ENCODE measurements around the gene HEXD.

HEXD gene

DNA sequence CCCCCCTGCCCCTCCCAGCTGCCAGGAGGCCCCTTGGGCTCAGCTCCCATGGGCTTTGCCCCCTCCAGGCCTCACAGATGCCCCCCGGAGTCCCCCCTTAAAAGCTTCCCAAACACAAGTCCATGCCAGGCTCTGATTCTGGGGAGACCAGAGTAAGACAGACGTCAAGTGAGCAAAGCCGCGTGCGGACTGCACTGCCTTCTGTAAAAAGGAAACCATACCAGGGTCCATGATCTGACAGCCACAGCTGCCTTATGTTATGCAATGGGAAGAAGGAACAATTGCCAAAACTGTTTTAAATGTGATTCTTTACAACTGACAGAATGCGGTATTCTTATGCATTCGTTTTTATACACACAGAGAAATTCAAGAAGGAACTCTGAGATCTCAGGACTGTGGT is 17.9 kb upstream of the HEXD start:
- TF ChIP-seq, protein P1, sequence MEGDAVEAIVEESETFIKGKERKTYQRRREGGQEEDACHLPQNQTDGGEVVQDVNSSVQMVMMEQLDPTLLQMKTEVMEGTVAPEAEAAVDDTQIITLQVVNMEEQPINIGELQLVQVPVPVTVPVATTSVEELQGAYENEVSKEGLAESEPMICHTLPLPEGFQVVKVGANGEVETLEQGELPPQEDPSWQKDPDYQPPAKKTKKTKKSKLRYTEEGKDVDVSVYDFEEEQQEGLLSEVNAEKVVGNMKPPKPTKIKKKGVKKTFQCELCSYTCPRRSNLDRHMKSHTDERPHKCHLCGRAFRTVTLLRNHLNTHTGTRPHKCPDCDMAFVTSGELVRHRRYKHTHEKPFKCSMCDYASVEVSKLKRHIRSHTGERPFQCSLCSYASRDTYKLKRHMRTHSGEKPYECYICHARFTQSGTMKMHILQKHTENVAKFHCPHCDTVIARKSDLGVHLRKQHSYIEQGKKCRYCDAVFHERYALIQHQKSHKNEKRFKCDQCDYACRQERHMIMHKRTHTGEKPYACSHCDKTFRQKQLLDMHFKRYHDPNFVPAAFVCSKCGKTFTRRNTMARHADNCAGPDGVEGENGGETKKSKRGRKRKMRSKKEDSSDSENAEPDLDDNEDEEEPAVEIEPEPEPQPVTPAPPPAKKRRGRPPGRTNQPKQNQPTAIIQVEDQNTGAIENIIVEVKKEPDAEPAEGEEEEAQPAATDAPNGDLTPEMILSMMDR (IDR thresholded peaks at IDR 0.05), result no peak
- Histone ChIP-seq H3K4me3 (no peak overlapping the region), H3K27ac (no peak overlapping the region)
- DNase-seq (ENCODE audit: low spot score), result no peak

DNA sequence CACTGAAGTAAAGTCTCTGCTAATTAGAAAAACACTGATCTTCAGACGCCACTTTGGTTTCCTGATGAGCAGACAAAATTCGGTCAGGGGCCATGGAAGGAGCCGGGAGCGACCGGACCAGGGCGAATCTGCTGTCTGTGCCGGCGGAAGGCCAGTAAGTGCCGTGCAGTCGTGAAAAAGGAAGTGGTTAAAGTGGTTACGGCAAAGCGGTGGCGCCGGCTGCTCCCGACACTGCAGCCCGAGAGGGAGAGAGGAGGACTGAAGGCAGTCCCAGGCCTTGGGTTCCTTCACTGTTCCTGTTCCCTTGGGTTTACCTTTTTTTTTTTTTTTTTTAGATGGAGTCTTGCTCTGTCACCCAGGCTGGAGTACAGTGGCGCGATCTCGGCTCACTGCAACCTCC is 17.3 kb upstream of the HEXD start:
- TF ChIP-seq, protein P1 (IDR thresholded peaks at IDR 0.05), result no peak
- H3K4me3 ChIP-seq, result no peak overlapping the region
- H3K27ac ChIP-seq, result no peak overlapping the region
- no peak for DNase-seq (ENCODE audit: low spot score)

DNA sequence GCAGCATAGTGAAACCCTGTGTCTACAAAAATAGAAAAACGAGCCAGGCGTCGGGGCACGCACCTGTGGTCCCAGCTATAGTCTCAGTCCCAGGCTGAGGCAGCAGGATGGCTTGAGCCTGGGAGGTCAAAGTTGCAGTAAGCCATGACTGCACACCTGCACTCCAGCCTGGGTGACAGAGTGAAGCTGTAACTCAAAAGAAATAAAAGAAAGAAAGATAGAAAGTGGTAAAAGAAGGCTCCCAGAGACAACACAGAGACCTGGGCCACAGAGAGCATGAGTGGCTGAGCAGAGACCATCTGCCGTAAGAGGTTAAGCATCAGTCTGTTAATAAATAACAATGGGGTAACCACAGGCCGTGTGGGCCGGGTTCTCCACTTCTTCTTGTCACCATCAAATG is 15.3 kb upstream of the HEXD start:
- TF ChIP-seq, protein P1 (IDR thresholded peaks at IDR 0.05), result no peak
- Histone ChIP-seq H3K27ac (no peak overlapping the region), H3K4me3 (no peak overlapping the region)
- no peak for DNase-seq (ENCODE audit: low spot score)

DNA sequence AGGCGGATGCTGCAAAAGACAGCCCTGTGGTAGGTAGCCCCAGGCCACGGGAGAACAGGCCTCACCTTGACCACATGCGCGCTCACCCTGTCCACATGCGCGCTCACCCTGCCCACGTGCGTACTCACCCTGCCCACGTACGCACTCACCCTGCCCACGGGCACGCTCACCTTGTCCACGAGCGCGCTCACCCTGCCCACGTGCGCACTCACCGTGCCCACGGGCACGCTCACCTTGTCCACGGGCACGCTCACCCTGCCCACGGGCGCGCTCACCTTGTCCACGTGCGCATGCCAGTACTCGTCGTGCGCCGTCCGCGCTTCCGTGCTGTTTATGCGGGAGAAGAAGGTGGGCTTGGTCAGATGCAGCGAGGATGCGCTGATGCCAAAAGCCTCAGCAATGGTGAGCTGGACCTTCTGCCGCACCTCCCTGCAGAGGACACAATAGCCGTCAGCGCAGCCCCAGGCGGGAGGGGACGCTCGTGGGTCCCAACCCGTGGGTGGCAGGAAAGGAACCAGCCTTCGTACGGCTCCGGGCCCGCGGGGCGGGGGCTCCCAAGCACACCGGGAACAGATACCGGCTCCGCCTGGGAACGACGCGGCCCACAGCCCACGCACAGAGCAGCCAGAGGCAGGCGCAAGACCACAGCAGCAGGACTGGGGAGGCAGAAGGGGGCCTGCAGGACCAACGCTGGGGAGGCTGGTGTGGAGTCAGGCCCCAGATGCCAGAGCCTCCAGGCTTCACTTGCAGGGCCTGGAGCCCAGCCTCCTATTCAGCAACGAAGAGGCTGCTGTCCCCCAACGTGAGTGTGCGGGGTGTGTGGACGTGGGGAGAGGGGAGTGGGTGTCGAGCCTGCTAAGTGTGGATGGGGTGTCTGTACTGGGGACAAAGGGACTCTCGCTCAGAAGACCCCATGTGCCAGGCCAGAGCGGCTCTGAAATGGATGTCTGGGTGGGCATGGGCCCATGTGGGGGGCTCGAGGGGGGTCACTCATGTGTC is 14.2 kb upstream of the HEXD start:
- H3K4me3 ChIP-seq, result no peak overlapping the region
- H3K27ac ChIP-seq, result no peak overlapping the region
- no peak for DNase-seq (ENCODE audit: low spot score)
- TF ChIP-seq, protein P1 (IDR thresholded peaks at IDR 0.05), result no peak

DNA sequence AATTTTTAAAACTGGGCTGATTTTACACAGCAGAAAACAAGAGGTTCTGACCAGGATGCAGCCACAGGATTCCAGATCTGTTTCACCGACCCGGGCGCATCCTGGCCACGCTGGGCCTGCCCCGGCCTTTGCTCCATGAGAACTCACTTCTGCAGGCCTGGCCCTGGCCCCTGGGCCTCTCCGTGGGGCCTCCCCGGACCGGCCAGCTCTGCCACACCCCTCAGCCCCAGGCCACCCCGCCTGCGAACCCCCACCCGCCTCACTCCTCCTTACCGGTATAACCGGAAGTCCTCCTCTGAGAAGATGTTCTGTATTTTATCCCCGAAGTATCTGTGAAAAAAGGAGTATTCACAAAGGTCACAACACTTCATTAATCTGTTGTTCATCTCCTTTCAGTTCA is 13.1 kb upstream of the HEXD start:
- DNase-seq (ENCODE audit: low spot score), result no peak
- Histone ChIP-seq H3K4me3 (no peak overlapping the region), H3K27ac (no peak overlapping the region)
- TF ChIP-seq, protein P1 (IDR thresholded peaks at IDR 0.05), result no peak

DNA sequence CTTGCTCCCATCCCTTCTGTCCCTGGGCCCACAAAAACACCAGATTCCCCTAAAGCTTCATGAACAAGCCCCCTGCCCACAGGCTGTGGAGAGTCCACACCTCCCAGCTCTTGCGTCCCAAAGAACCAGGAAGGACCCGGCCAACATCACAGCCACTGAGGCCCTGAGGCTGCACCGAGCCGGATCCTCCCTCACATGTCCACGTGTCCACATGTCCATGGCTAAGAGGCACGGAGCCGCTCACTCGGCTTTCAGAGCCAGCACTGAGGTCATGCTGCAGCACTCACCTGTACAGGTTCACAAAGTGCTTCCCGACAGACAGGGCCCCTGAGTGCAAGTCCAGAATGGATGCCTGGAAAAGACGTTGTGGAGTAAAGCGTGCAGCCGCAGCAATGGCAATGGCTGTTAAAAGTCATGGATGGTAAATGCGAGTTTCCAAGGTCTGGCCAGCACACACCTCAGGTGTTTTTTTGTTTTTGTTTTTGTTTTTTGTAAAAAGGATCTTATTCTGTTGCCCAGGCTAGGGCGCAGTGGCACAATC is 11.9 kb upstream of the HEXD start:
- TF ChIP-seq, protein P1 (IDR thresholded peaks at IDR 0.05), result no peak
- DNase-seq (ENCODE audit: low spot score), result no peak
- Histone ChIP-seq H3K27ac (no peak overlapping the region), H3K4me3 (no peak overlapping the region)

DNA sequence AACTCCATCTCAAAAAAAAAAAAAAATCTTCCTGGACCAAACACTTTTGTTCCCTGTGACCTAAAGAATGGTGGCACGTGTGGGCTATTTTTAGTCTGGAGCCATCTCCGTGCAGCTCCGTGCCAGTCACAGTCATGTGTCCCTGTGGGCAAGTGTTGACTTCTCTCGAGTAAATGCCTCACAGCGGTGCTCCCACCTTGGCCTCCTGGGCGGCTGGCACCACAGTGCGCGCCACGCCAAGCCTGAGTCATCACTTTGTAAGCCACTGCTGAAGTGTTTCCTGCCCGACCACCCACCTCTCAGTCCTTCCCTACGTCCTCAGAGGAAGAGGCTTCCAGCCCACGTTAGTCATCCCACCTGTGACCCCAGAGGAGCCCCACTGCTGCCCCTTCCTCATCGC is 10.9 kb upstream of the HEXD start:
- Histone ChIP-seq H3K4me3 (no peak overlapping the region), H3K27ac (no peak overlapping the region)
- DNase-seq (ENCODE audit: low spot score), result no peak
- TF ChIP-seq, protein P1 (IDR thresholded peaks at IDR 0.05), result no peak

Measured in coronary artery (tissue), 2 donors.